ENCODE measurements around the gene SENP2.
"Not testable (repeated sequence)": the region's sequence is repeated elsewhere in the genome, so short reads cannot be mapped to it uniquely, and the experiment has no call there.

SENP2 gene

GRCh38 chr3:185657691-185658503 lies 71.8 kb downstream of the SENP2 start:
- Histone ChIP-seq H2AFZ (ENCODE audit: low read depth, low read length) (no peak overlapping the region), H3K27me3 (ENCODE audit: insufficient read depth, low read length) (no peaks in the 10 kb centered on the region), H3K9me3 (ENCODE audit: low read length) (no peaks in the 10 kb centered on the region), H3K4me3 (ENCODE audit: low read length) (no peak overlapping the region), H3K36me3 (ENCODE audit: insufficient read depth, low read length) (peaks cover 57% of the 10 kb centered on the region), H3K4me1 (ENCODE audit: insufficient read depth, low read length) (no peaks in the 10 kb centered on the region)

GRCh38 chr3:185658504-185658912 lies 72.4 kb downstream of the SENP2 start:
- Histone ChIP-seq H3K9me3 (ENCODE audit: low read length) (no peaks in the 10 kb centered on the region), H3K36me3 (ENCODE audit: insufficient read depth, low read length) (peaks cover 57% of the 10 kb centered on the region), H3K4me1 (ENCODE audit: insufficient read depth, low read length) (no peaks in the 10 kb centered on the region), H3K27me3 (ENCODE audit: insufficient read depth, low read length) (no peaks in the 10 kb centered on the region), H2AFZ (ENCODE audit: low read depth, low read length) (no peak overlapping the region), H3K4me3 (ENCODE audit: low read length) (no peak overlapping the region)

GRCh38 chr3:185658943-185659342 lies 72.8 kb downstream of the SENP2 start:
- Histone ChIP-seq H3K4me1 (ENCODE audit: insufficient read depth, low read length) (no peaks in the 10 kb centered on the region), H2AFZ (ENCODE audit: low read depth, low read length) (no peak overlapping the region), H3K4me3 (ENCODE audit: low read length) (no peak overlapping the region), H3K27me3 (ENCODE audit: insufficient read depth, low read length) (no peaks in the 10 kb centered on the region), H3K9me3 (ENCODE audit: low read length) (peaks cover 2% of the 10 kb centered on the region), H3K36me3 (ENCODE audit: insufficient read depth, low read length) (peaks cover 57% of the 10 kb centered on the region)

- Histone ChIP-seq H3K4me3 (ENCODE audit: low read length) (no peak overlapping the region), H2AFZ (ENCODE audit: low read depth, low read length) (no peak overlapping the region), H3K36me3 (ENCODE audit: insufficient read depth, low read length) (peaks cover 54% of the 10 kb centered on the region), H3K4me1 (ENCODE audit: insufficient read depth, low read length) (no peaks in the 10 kb centered on the region), H3K9me3 (ENCODE audit: low read length) (peaks cover 4% of the 10 kb centered on the region), H3K27me3 (ENCODE audit: insufficient read depth, low read length) (no peaks in the 10 kb centered on the region)
Observed at GRCh38 chr3:185659942-185660921, 74.1 kb downstream of the SENP2 start.

- peaks cover 48% of the 10 kb centered on the region for H3K36me3 ChIP-seq (ENCODE audit: insufficient read depth, low read length)
- H3K9me3 ChIP-seq (ENCODE audit: low read length); H3K4me1 ChIP-seq (ENCODE audit: insufficient read depth, low read length); H3K27me3 ChIP-seq (ENCODE audit: insufficient read depth, low read length); H3K4me3 ChIP-seq (ENCODE audit: low read length); H2AFZ ChIP-seq (ENCODE audit: low read depth, low read length): not testable (repeated sequence)
Observed at GRCh38 chr3:185661296-185661695, 75.2 kb downstream of the SENP2 start.

- Histone ChIP-seq H3K4me3 (ENCODE audit: low read length) (no peak overlapping the region), H2AFZ (ENCODE audit: low read depth, low read length) (no peak overlapping the region), H3K9me3 (ENCODE audit: low read length) (peaks cover 4% of the 10 kb centered on the region), H3K27me3 (ENCODE audit: insufficient read depth, low read length) (no peaks in the 10 kb centered on the region), H3K36me3 (ENCODE audit: insufficient read depth, low read length) (peaks cover 44% of the 10 kb centered on the region), H3K4me1 (ENCODE audit: insufficient read depth, low read length) (no peaks in the 10 kb centered on the region)
Observed at GRCh38 chr3:185661772-185662171, 75.7 kb downstream of the SENP2 start.

- peaks cover 42% of the 10 kb centered on the region for H3K36me3 ChIP-seq (ENCODE audit: insufficient read depth, low read length)
- peaks cover 4% of the 10 kb centered on the region for H3K9me3 ChIP-seq (ENCODE audit: low read length)
- no peaks in the 10 kb centered on the region for H3K27me3 ChIP-seq (ENCODE audit: insufficient read depth, low read length)
- no peak overlapping the region for H2AFZ ChIP-seq (ENCODE audit: low read depth, low read length)
- no peaks in the 10 kb centered on the region for H3K4me1 ChIP-seq (ENCODE audit: insufficient read depth, low read length)
- no peak overlapping the region for H3K4me3 ChIP-seq (ENCODE audit: low read length)
Observed at GRCh38 chr3:185663929-185664328, 77.8 kb downstream of the SENP2 start.

GRCh38 chr3:185667574-185667973 lies 81.5 kb downstream of the SENP2 start:
- Histone ChIP-seq H3K9me3 (ENCODE audit: low read length) (peaks cover 4% of the 10 kb centered on the region), H3K4me1 (ENCODE audit: insufficient read depth, low read length) (no peaks in the 10 kb centered on the region), H2AFZ (ENCODE audit: low read depth, low read length) (no peak overlapping the region), H3K27me3 (ENCODE audit: insufficient read depth, low read length) (no peaks in the 10 kb centered on the region), H3K4me3 (ENCODE audit: low read length) (no peak overlapping the region), H3K36me3 (ENCODE audit: insufficient read depth, low read length) (peaks cover 75% of the 10 kb centered on the region)

GRCh38 chr3:185677146-185677829 lies 91.2 kb downstream of the SENP2 start:
- Histone ChIP-seq H3K27me3 (ENCODE audit: insufficient read depth, low read length) (no peaks in the 10 kb centered on the region), H3K9me3 (ENCODE audit: low read length) (peaks cover 16% of the 10 kb centered on the region), H3K4me3 (ENCODE audit: low read length) (no peak overlapping the region), H3K4me1 (ENCODE audit: insufficient read depth, low read length) (no peaks in the 10 kb centered on the region), H3K36me3 (ENCODE audit: insufficient read depth, low read length) (peaks cover 72% of the 10 kb centered on the region), H2AFZ (ENCODE audit: low read depth, low read length) (no peak overlapping the region)

GRCh38 chr3:185678027-185678426 lies 91.9 kb downstream of the SENP2 start:
- H3K4me3 ChIP-seq (ENCODE audit: low read length): no peak overlapping the region
- peaks cover 72% of the 10 kb centered on the region for H3K36me3 ChIP-seq (ENCODE audit: insufficient read depth, low read length)
- H2AFZ ChIP-seq (ENCODE audit: low read depth, low read length): no peak overlapping the region
- H3K27me3 ChIP-seq (ENCODE audit: insufficient read depth, low read length): no peaks in the 10 kb centered on the region
- no peaks in the 10 kb centered on the region for H3K4me1 ChIP-seq (ENCODE audit: insufficient read depth, low read length)
- peaks cover 20% of the 10 kb centered on the region for H3K9me3 ChIP-seq (ENCODE audit: low read length)

GRCh38 chr3:185680231-185680630 lies 94.1 kb downstream of the SENP2 start:
- H3K9me3 ChIP-seq (ENCODE audit: low read length): peaks cover 24% of the 10 kb centered on the region
- H3K27me3 ChIP-seq (ENCODE audit: insufficient read depth, low read length): no peaks in the 10 kb centered on the region
- H2AFZ ChIP-seq (ENCODE audit: low read depth, low read length): no peak overlapping the region
- peaks cover 69% of the 10 kb centered on the region for H3K36me3 ChIP-seq (ENCODE audit: insufficient read depth, low read length)
- no peaks in the 10 kb centered on the region for H3K4me1 ChIP-seq (ENCODE audit: insufficient read depth, low read length)
- H3K4me3 ChIP-seq (ENCODE audit: low read length): no peak overlapping the region

Data from neuron (in vitro differentiated cells).